ENCODE results near the gene SLC44A3.

GRCh38 chr1:94796266-94796665, 23.9 kb upstream of the SLC44A3 start:
- TF ChIP-seq, protein P1, sequence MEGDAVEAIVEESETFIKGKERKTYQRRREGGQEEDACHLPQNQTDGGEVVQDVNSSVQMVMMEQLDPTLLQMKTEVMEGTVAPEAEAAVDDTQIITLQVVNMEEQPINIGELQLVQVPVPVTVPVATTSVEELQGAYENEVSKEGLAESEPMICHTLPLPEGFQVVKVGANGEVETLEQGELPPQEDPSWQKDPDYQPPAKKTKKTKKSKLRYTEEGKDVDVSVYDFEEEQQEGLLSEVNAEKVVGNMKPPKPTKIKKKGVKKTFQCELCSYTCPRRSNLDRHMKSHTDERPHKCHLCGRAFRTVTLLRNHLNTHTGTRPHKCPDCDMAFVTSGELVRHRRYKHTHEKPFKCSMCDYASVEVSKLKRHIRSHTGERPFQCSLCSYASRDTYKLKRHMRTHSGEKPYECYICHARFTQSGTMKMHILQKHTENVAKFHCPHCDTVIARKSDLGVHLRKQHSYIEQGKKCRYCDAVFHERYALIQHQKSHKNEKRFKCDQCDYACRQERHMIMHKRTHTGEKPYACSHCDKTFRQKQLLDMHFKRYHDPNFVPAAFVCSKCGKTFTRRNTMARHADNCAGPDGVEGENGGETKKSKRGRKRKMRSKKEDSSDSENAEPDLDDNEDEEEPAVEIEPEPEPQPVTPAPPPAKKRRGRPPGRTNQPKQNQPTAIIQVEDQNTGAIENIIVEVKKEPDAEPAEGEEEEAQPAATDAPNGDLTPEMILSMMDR (conservative IDR thresholded peaks at IDR 0.05) = no peak
- no peak for TF ChIP-seq ZFX (IDR thresholded peaks at IDR 0.05)

Measured in C4-2B (cell line).